Stomach smooth muscle (tissue), 2 donors: ENCODE data around the gene COIL.
"Not testable (repeated sequence)": the region's sequence is repeated elsewhere in the genome, so short reads cannot be mapped to it uniquely, and the experiment has no call there.

Experiments used
- H3K27ac ChIP-seq: one replicate; pipeline ENCODE4 v1.7.0; 2013; ENCODE audit warnings: mild to moderate bottlenecking, low read length, inconsistent platforms
- H3K27me3 ChIP-seq, 2 donors: one replicate each; pipeline ENCODE4 v1.7.0; 2013; ENCODE audit warnings: low read length in 2 of 2; ENCODE audit not compliant: insufficient read depth in 2 of 2, control insufficient read depth in 1 of 2
- H3K36me3 ChIP-seq, 2 donors: one replicate each; pipeline ENCODE4 v1.7.0; 2013; ENCODE audit warnings: low read length in 2 of 2; ENCODE audit not compliant: control insufficient read depth in 2 of 2, insufficient read depth in 2 of 2
- H3K4me1 ChIP-seq: one replicate; pipeline ENCODE4 v1.7.0; 2013; ENCODE audit warnings: low read length; ENCODE audit not compliant: control insufficient read depth, insufficient read depth
- H3K4me3 ChIP-seq, 2 donors: one replicate each; pipeline ENCODE4 v1.7.0; 2013; ENCODE audit warnings: low read length in 2 of 2
- H3K9ac ChIP-seq, 2 donors: one replicate each; pipeline ENCODE4 v1.7.0; 2013; ENCODE audit warnings: low read length in 2 of 2, mild to moderate bottlenecking in 1 of 2
- H3K9me3 ChIP-seq, 2 donors: one replicate each; pipeline ENCODE4 v1.7.0; 2013; ENCODE audit warnings: low read length in 2 of 2; ENCODE audit not compliant: control insufficient read depth in 2 of 2
- donor health status: healthy.
- donor health status: Pancreatic carcinoma.

The COIL gene

GRCh38 chr17:56994009-56994792 lies 33.4 kb upstream of the COIL start:
- Histone ChIP-seq H3K4me1 (peaks cover 4% of the 10 kb centered on the region), H3K4me3 (no peak overlapping the region), H3K36me3 (peaks cover 28 to 45% of the 10 kb centered on the region in 2 donors)

GRCh38 chr17:56992364-56992763 lies 31.5 kb upstream of the COIL start:
- peaks cover 4% of the 10 kb centered on the region for H3K4me1 ChIP-seq
- peaks cover 35 to 48% of the 10 kb centered on the region in 2 donors for H3K36me3 ChIP-seq
- no peak overlapping the region for H3K27ac ChIP-seq
- H3K4me3 ChIP-seq = no peak overlapping the region
- H3K27me3 ChIP-seq = no peaks in the 10 kb centered on the region
- no peaks in the 10 kb centered on the region for H3K9me3 ChIP-seq
- H3K9ac ChIP-seq = no peak overlapping the region

More at GRCh38 chr17:56994009-56994792, 33.4 kb upstream of the COIL start:
- Histone ChIP-seq H3K9ac (no peak overlapping the region), H3K27ac (no peak overlapping the region), H3K27me3 (no peaks in the 10 kb centered on the region), H3K9me3 (no peaks in the 10 kb centered on the region)

- Histone ChIP-seq H3K9me3 (no peaks in the 10 kb centered on the region), H3K27me3 (no peaks in the 10 kb centered on the region), H3K4me1 (no peaks in the 10 kb centered on the region), H3K27ac (no peak overlapping the region), H3K9ac (no peak overlapping the region), H3K36me3 (peaks cover 50 to 51% of the 10 kb centered on the region in 2 donors), H3K4me3 (no peak overlapping the region)
These were observed 28.2 kb upstream of the COIL start for GRCh38 chr17:56988901-56989572.

- Histone ChIP-seq H3K9me3 (no peaks in the 10 kb centered on the region), H3K36me3 (peaks cover 42 to 47% of the 10 kb centered on the region in 2 donors), H3K27ac (no peak overlapping the region)
These were observed 26.5 kb upstream of the COIL start for GRCh38 chr17:56987283-56987834.

GRCh38 chr17:56985371-56986162 lies 24.7 kb upstream of the COIL start:
- no peaks in the 10 kb centered on the region for H3K9me3 ChIP-seq
- H3K9ac ChIP-seq = no peak overlapping the region
- H3K4me3 ChIP-seq = no peak overlapping the region
- no peak overlapping the region for H3K27ac ChIP-seq
- no peaks in the 10 kb centered on the region for H3K4me1 ChIP-seq
- H3K36me3 ChIP-seq = peaks cover 29 to 37% of the 10 kb centered on the region in 2 donors
- no peaks in the 10 kb centered on the region for H3K27me3 ChIP-seq

More at GRCh38 chr17:56987283-56987834, 26.5 kb upstream of the COIL start:
- no peaks in the 10 kb centered on the region for H3K27me3 ChIP-seq
- H3K9ac ChIP-seq = no peak overlapping the region
- H3K4me3 ChIP-seq = no peak overlapping the region
- H3K4me1 ChIP-seq = no peaks in the 10 kb centered on the region

- H3K4me3 ChIP-seq = no peak overlapping the region
- H3K9ac ChIP-seq = no peak overlapping the region
- no peaks in the 10 kb centered on the region for H3K27me3 ChIP-seq
- H3K27ac ChIP-seq = no peak overlapping the region
- no peaks in the 10 kb centered on the region for H3K9me3 ChIP-seq
- H3K36me3 ChIP-seq = peaks cover 29 to 34% of the 10 kb centered on the region in 2 donors
- H3K4me1 ChIP-seq = peaks cover 12% of the 10 kb centered on the region
These were observed 22.5 kb upstream of the COIL start for GRCh38 chr17:56983366-56983765.

- peaks cover 14% of the 10 kb centered on the region for H3K4me1 ChIP-seq
- H3K36me3 ChIP-seq = peaks cover 19 to 27% of the 10 kb centered on the region in 2 donors
These were observed 21.5 kb upstream of the COIL start for GRCh38 chr17:56982312-56982711.

GRCh38 chr17:56980526-56980925 lies 19.7 kb upstream of the COIL start:
- H3K36me3 ChIP-seq = peaks cover 9 to 17% of the 10 kb centered on the region in 2 donors
- H3K27me3 ChIP-seq, H3K27ac ChIP-seq, H3K9me3 ChIP-seq, H3K4me3 ChIP-seq, H3K9ac ChIP-seq: not testable (repeated sequence)
- peaks cover 21% of the 10 kb centered on the region for H3K4me1 ChIP-seq

More at GRCh38 chr17:56982312-56982711, 21.5 kb upstream of the COIL start:
- H3K4me3 ChIP-seq = no peak overlapping the region
- no peaks in the 10 kb centered on the region for H3K27me3 ChIP-seq
- no peak overlapping the region for H3K9ac ChIP-seq
- no peaks in the 10 kb centered on the region for H3K9me3 ChIP-seq
- no peak overlapping the region for H3K27ac ChIP-seq

GRCh38 chr17:56979091-56979480 lies 18.2 kb upstream of the COIL start:
- Histone ChIP-seq H3K36me3 (peaks cover under 1 to 12% of the 10 kb centered on the region in 2 donors), H3K9ac (peak overlapping the region; percentile 51 to 54), H3K27me3 (no peaks in the 10 kb centered on the region), H3K27ac (peak overlapping the region; percentile 31), H3K4me1 (peaks cover 21% of the 10 kb centered on the region), H3K4me3 (peak overlapping the region; percentile 72 to 93), H3K9me3 (no peaks in the 10 kb centered on the region)

- H3K9ac ChIP-seq = peak overlapping the region; percentile 54 to 60
- no peaks in the 10 kb centered on the region for H3K9me3 ChIP-seq
- peaks cover 21% of the 10 kb centered on the region for H3K4me1 ChIP-seq
- peaks cover 0 to 10% of the 10 kb centered on the region in 2 donors for H3K36me3 ChIP-seq
- no peaks in the 10 kb centered on the region for H3K27me3 ChIP-seq
- H3K27ac ChIP-seq = peak overlapping the region; percentile 31
- H3K4me3 ChIP-seq = peak overlapping the region; percentile 72 to 93
These were observed 17.7 kb upstream of the COIL start for GRCh38 chr17:56978441-56979090.
